H1 (cell line): ENCODE data around the gene MVD. TPM values are rescaled to one million over a fixed set of nuclear protein-coding genes. Genes with fewer than 3 reads are reported as not detected.

ENCODE experiments used
- CTCF ChIA-PET: fragments of 300-600 bp; sonication (Branson Sonifier 250); formaldehyde crosslinking; loops from one replicate; lab custom pipeline; 2021; ENCODE audit not compliant: partially characterized antibody; lab: Charles Lee
- POLR2A ChIA-PET: fragments of 300-600 bp; sonication (Branson Sonifier 250); formaldehyde crosslinking; loops from one replicate; lab custom pipeline; 2021; ENCODE audit warnings: inconsistent platforms; ENCODE audit not compliant: partially characterized antibody; lab: Charles Lee
- DNase-seq, 2 experiments: peaks; one replicate each; pipeline versions ENCODE4 v3.0.0 to v3.0.0-alpha.2; 2010 to 2022; ENCODE audit warnings: low spot score in 2 of 2, low read depth in 1 of 2, mixed read lengths in 1 of 2
- FAIRE-seq: peaks from 2 replicates; lab custom pipeline; 2011; peaks lifted over from hg19 to GRCh38; lab: Jason Lieb, UNC
- H2AFZ ChIP-seq: 2 replicates; pipeline ENCODE4 v1.8.1; 2012; ENCODE audit warnings: low read length, inconsistent platforms
- H2AK5ac ChIP-seq: 2 replicates; pipeline ENCODE4 v1.6.1; 2013; ENCODE audit warnings: low read depth, low read length
- H2BK120ac ChIP-seq: replicated peaks from 2 replicates; pipeline ENCODE3; 2013; ENCODE audit warnings: low read depth, low read length, inconsistent platforms
- H2BK12ac ChIP-seq: 2 replicates; pipeline ENCODE4 v1.6.1; 2013; ENCODE audit warnings: low read depth, low read length
- H2BK15ac ChIP-seq: 2 replicates; pipeline ENCODE4 v1.6.1; 2013; ENCODE audit warnings: low read length
- H2BK20ac ChIP-seq: 2 replicates; pipeline ENCODE4 v1.6.1; 2013; ENCODE audit warnings: low read length
- H2BK5ac ChIP-seq: 2 replicates; pipeline ENCODE4 v1.6.1; 2013; ENCODE audit warnings: low read depth, low read length
- H3K14ac ChIP-seq: 2 replicates; pipeline ENCODE4 v1.6.1; 2013; ENCODE audit warnings: inconsistent platforms; ENCODE audit not compliant: insufficient read length
- H3K18ac ChIP-seq: 2 replicates; pipeline ENCODE4 v1.6.1; 2013; ENCODE audit warnings: low read length; ENCODE audit errors: extremely low read depth
- H3K23ac ChIP-seq: 2 replicates; pipeline ENCODE4 v1.6.1; 2013; ENCODE audit warnings: inconsistent platforms; ENCODE audit not compliant: insufficient read length
- H3K23me2 ChIP-seq: 2 replicates; pipeline ENCODE4 v1.6.1; 2013; ENCODE audit warnings: low read depth, low read length
- H3K27ac ChIP-seq: 2 replicates; pipeline ENCODE4 v1.6.1; 2011; ENCODE audit warnings: low read depth, low read length, inconsistent platforms
- H3K27me3 ChIP-seq, 4 experiments: replicated peaks in 1 of 4; 1 replicate in 1 of 4; 2 replicates in 3 of 4; pipeline versions ENCODE4 v1.6.1 to v1.8.1; 2011 to 2013; ENCODE audit warnings: low read length in 3 of 4, mild to moderate bottlenecking in 3 of 4, inconsistent platforms in 2 of 4, mixed read lengths in 2 of 4, moderate library complexity in 1 of 4; ENCODE audit not compliant: control insufficient read depth in 3 of 4, insufficient read depth in 3 of 4; ENCODE audit errors: extremely low read depth in 1 of 4
- H3K36me3 ChIP-seq, 4 experiments: 2 replicates each; pipeline versions ENCODE4 v1.6.1 to v1.8.1; 2011 to 2013; ENCODE audit warnings: mild to moderate bottlenecking in 4 of 4, low read length in 3 of 4, moderate library complexity in 2 of 4, control low read depth in 1 of 4, inconsistent platforms in 1 of 4; ENCODE audit not compliant: insufficient read depth in 4 of 4, control insufficient read depth in 2 of 4
- H3K4ac ChIP-seq: replicated peaks from 2 replicates; pipeline ENCODE3; 2013; ENCODE audit warnings: low read length, low read depth, mixed read lengths, inconsistent platforms; ENCODE audit not compliant: insufficient read length
- H3K4me1 ChIP-seq, 4 experiments: replicated peaks in 1 of 4; 1 replicate in 1 of 4; 2 replicates in 3 of 4; pipeline versions ENCODE4 v1.6.1 to v1.8.1; 2011 to 2013; ENCODE audit warnings: low read length in 3 of 4, inconsistent platforms in 2 of 4, mixed read lengths in 1 of 4; ENCODE audit not compliant: insufficient read depth in 4 of 4, control insufficient read depth in 3 of 4
- H3K4me2 ChIP-seq, 2 experiments: 2 replicates each; pipeline versions ENCODE4 v1.6.1 to v1.8.1; 2011 to 2013; ENCODE audit warnings: low read depth in 2 of 2, low read length in 2 of 2, control low read depth in 1 of 2, inconsistent platforms in 1 of 2, mild to moderate bottlenecking in 1 of 2; ENCODE audit not compliant: insufficient read depth in 1 of 2
- H3K4me3 ChIP-seq, 4 experiments: fragments of 200-600, 300-600 bp in 1 of 4; sonication (generic), shearing (Covaris generic), sonication (Bioruptor Twin) in 1 of 4; 2 replicates each; pipeline versions ENCODE4 v1.5.1 to v1.8.1; 2011 to 2016; ENCODE audit warnings: low read length in 4 of 4, low read depth in 3 of 4, control low read depth in 2 of 4, inconsistent platforms in 2 of 4, mild to moderate bottlenecking in 2 of 4, mixed read lengths in 1 of 4, moderate library complexity in 1 of 4; ENCODE audit not compliant: insufficient read depth in 2 of 4; ENCODE audit errors: extremely low read depth in 1 of 4
- H3K56ac ChIP-seq: replicated peaks from 2 replicates; pipeline ENCODE3; 2013; ENCODE audit warnings: low read depth, mild to moderate bottlenecking, mixed read lengths, low read length, inconsistent platforms; ENCODE audit not compliant: insufficient read length
- H3K79me1 ChIP-seq: 2 replicates; pipeline ENCODE4 v1.6.1; 2013; ENCODE audit warnings: low read depth, low read length, control low read depth
- H3K79me2 ChIP-seq, 2 experiments: 2 replicates each; pipeline versions ENCODE4 v1.6.1 to v1.8.1; 2012 to 2013; ENCODE audit warnings: low read length in 2 of 2, mild to moderate bottlenecking in 2 of 2, inconsistent platforms in 1 of 2; ENCODE audit not compliant: insufficient read depth in 2 of 2, control insufficient read depth in 1 of 2
- H3K9ac ChIP-seq, 4 experiments: replicated peaks in 1 of 4; 1 replicate in 1 of 4; 2 replicates in 3 of 4; pipeline versions ENCODE4 v1.6.1 to v1.8.1; 2011 to 2013; ENCODE audit warnings: low read depth in 3 of 4, low read length in 3 of 4, control low read depth in 2 of 4, mild to moderate bottlenecking in 2 of 4, moderate library complexity in 2 of 4, inconsistent platforms in 1 of 4; ENCODE audit errors: extremely low read depth in 1 of 4
- H3K9me3 ChIP-seq, 2 experiments: 2 replicates each; pipeline versions ENCODE4 v1.6.1 to v1.8.1; 2012 to 2013; ENCODE audit warnings: mild to moderate bottlenecking in 2 of 2, moderate library complexity in 2 of 2, control low read depth in 1 of 2, inconsistent platforms in 1 of 2, low read depth in 1 of 2, low read length in 1 of 2, mixed read lengths in 1 of 2; ENCODE audit not compliant: insufficient read depth in 2 of 2
- H4K20me1 ChIP-seq, 2 experiments: replicated peaks in 1 of 2; 2 replicates each; pipeline versions ENCODE3 to v1.8.1; 2011 to 2013; ENCODE audit warnings: inconsistent platforms in 2 of 2, low read length in 2 of 2, mild to moderate bottlenecking in 1 of 2; ENCODE audit not compliant: insufficient read depth in 2 of 2, control insufficient read depth in 1 of 2
- H4K5ac ChIP-seq: 2 replicates; pipeline ENCODE4 v1.6.1; 2013; ENCODE audit warnings: low read length, low read depth, mixed read lengths, inconsistent platforms; ENCODE audit not compliant: insufficient read length
- H4K8ac ChIP-seq: 2 replicates; pipeline ENCODE4 v1.8.0; 2013; ENCODE audit warnings: mild to moderate bottlenecking, moderate library complexity, low read length, inconsistent platforms; ENCODE audit not compliant: insufficient read depth; ENCODE audit errors: extremely low read depth
- H4K91ac ChIP-seq: replicated peaks from 2 replicates; pipeline ENCODE3; 2013; ENCODE audit warnings: low read length, mixed read lengths, inconsistent platforms; ENCODE audit not compliant: insufficient read length
- BCL11A ChIP-seq, 2 experiments: IDR thresholded peaks; one replicate each; pipeline ENCODE4 v1.6.1; 2011; ENCODE audit warnings: low read depth in 2 of 2, low read length in 2 of 2, mild to moderate bottlenecking in 2 of 2
- CBX5 ChIP-seq: fragments of 300-800, 300-1000 bp; sonication (generic); IDR thresholded peaks from 2 replicates; pipeline ENCODE4 v1.7.1; 2016; ENCODE audit warnings: antibody characterized with exemption, low read length, low read depth
- CEBPB ChIP-seq: IDR thresholded peaks from 2 replicates; pipeline ENCODE4 v1.6.1; 2012; ENCODE audit warnings: low read depth, low read length
- CHD1 ChIP-seq: IDR thresholded peaks from 2 replicates; pipeline ENCODE4 v1.6.1; 2012; ENCODE audit warnings: low read depth, low read length, improper control_type of control experiment
- HDAC2 ChIP-seq, 2 experiments: fragments of 300-600 bp in 1 of 2; sonication (generic) in 1 of 2; IDR thresholded peaks; 2 replicates each; pipeline ENCODE4 v1.6.1; 2011 to 2012; ENCODE audit warnings: low read depth in 2 of 2, low read length in 2 of 2, mild to moderate bottlenecking in 2 of 2, moderate library complexity in 2 of 2, borderline replicate concordance in 1 of 2, inconsistent platforms in 1 of 2
- KDM5A ChIP-seq: fragments of 200-600 bp; IDR thresholded peaks from 2 replicates; pipeline ENCODE4 v1.7.1; 2012; ENCODE audit warnings: mild to moderate bottlenecking, low read length, inconsistent platforms, mixed read lengths
- POLR2A ChIP-seq, 2 experiments: IDR thresholded peaks; 1 replicate in 1 of 2; 2 replicates in 1 of 2; pipeline ENCODE4 v1.6.1; 2011; ENCODE audit warnings: low read depth in 2 of 2, low read length in 2 of 2, mild to moderate bottlenecking in 2 of 2; ENCODE audit errors: control extremely low read depth in 1 of 2
- POLR2AphosphoS5 ChIP-seq: IDR thresholded peaks from 2 replicates; pipeline ENCODE4 v1.6.1; 2011; ENCODE audit warnings: low read depth, low read length
- RAD21 ChIP-seq, 2 experiments: IDR thresholded peaks in 1 of 2; conservative IDR thresholded peaks in 1 of 2; 2 replicates each; pipeline ENCODE4 v1.6.1; 2011; ENCODE audit warnings: low read depth in 2 of 2, low read length in 2 of 2, improper control_type of control experiment in 1 of 2, inconsistent platforms in 1 of 2, mild to moderate bottlenecking in 1 of 2, moderate library complexity in 1 of 2
- RFX5 ChIP-seq: IDR thresholded peaks from 2 replicates; pipeline ENCODE4 v1.6.1; 2011; ENCODE audit warnings: low read depth, low read length, improper control_type of control experiment, borderline replicate concordance
- RXRA ChIP-seq: IDR thresholded peaks from 2 replicates; pipeline ENCODE4 v1.6.1; 2011; ENCODE audit warnings: low read depth, mild to moderate bottlenecking, low read length, moderate library complexity; ENCODE audit not compliant: insufficient read depth
- SUZ12 ChIP-seq: fragments of 200-600 bp; sonication (generic); IDR thresholded peaks from 2 replicates; pipeline ENCODE4 v1.6.1; 2012; ENCODE audit warnings: mild to moderate bottlenecking, inconsistent platforms, low read length, moderate library complexity, mixed read lengths
- TBP ChIP-seq: IDR thresholded peaks from 2 replicates; pipeline ENCODE4 v1.6.1; 2011; ENCODE audit warnings: low read depth, low read length, improper control_type of control experiment
- TEAD4 ChIP-seq: IDR thresholded peaks from 2 replicates; pipeline ENCODE4 v1.6.1; 2012; ENCODE audit warnings: low read depth, low read length, inconsistent platforms, mixed read lengths
- ZNF274 ChIP-seq: IDR thresholded peaks from 2 replicates; pipeline ENCODE4 v1.7.0; 2012; ENCODE audit warnings: low read length, borderline replicate concordance; ENCODE audit errors: extremely low read depth
- WGBS, 2 experiments: shearing (Covaris generic) in 1 of 2; methylation state at CpG; one replicate each; pipeline versions ENCODE4 v1.1.6 to v1.1.7; 2013 to 2015; ENCODE audit warnings: low lambda C conversion rate in 2 of 2, mixed read lengths in 2 of 2, inconsistent platforms in 1 of 2, low coverage in 1 of 2, missing lambda C conversion rate in 1 of 2; ENCODE audit not compliant: insufficient replicate concordance in 2 of 2, insufficient coverage in 1 of 2, insufficient read length in 1 of 2; ENCODE audit errors: extremely low coverage in 1 of 2, missing lambda C conversion rate in 1 of 2; 5-methylcytosine and 5-hydroxymethylcytosine counted together
- polyA plus RNA-seq, 7 experiments: library from polyadenylated mRNA; depleted of rRNA in 3 of 7; stranded (reverse) in 5 of 7; unstranded in 2 of 7; fragments of >200 nt in 5 of 7; fragments of 200-250 nt in 2 of 7; gene quantifications; 1 replicate in 5 of 7; 2 replicates in 1 of 7; 4 replicates in 1 of 7; pipeline versions ENCODE4 v1.2.1 to v1.2.3, GENCODE V29; 2011 to 2013; ENCODE audit warnings: missing spikeins in 2 of 7, mixed read lengths in 2 of 7
- total RNA-seq: library from RNA; stranded (reverse); fragmentation: NEBNext Ultra II Directional; extraction: Animal tissue kit (Norgen Biotek cat#: 25700); gene quantifications from 2 replicates; pipeline ENCODE4 v1.2.1, GENCODE V29; 2021

MVD gene
- total and polyA plus RNA-seq, 2 of the 8 experiments (the other 6 are each of a cell fraction or from before 2014, with no cell fraction given): 47.2 to 77.3 TPM

DNA sequence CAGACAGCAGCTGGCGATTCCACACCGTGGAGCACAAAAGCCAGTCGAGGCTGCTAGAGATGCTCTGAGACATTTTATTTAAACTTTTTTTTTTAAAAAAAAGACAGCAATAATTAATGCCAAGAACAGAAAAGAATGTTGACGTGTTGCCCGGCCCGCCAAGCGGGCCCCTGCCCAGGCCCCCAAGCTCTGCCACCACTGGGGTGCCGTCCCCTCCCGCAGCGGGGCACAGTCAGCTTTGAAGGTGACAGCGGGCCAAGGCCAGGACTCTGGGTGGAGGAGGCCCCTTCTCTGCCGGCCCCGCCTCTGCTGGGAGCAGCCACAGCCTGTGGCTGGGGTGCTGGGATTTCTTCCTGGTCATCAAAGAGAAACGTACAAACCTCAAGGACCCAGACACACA, 33.5 kb upstream of the MVD start:
- H3K23me2 ChIP-seq: no peaks in the 10 kb centered on the region
- H3K79me1 ChIP-seq: 0 out of 2 replicates have a peak, but pooled peaks cover 2% of the 10 kb centered on the region
- H2BK15ac ChIP-seq: no peak overlapping the region
- no peak overlapping the region for H2BK120ac ChIP-seq
- H2AK5ac ChIP-seq: no peak overlapping the region
- H3K18ac ChIP-seq: no peak overlapping the region
- peaks cover 0 to 15% (median 4%) of the 10 kb centered on the region in 4 experiments; a peak in 4 of 8 replicates for H3K36me3 ChIP-seq
- DNase-seq (no peak), FAIRE-seq (no peak)
- H3K56ac ChIP-seq: no peak overlapping the region
- no peak overlapping the region for H2BK5ac ChIP-seq
- H4K8ac ChIP-seq: no peak overlapping the region
- H2AFZ ChIP-seq: no peak overlapping the region
- H4K5ac ChIP-seq: no peak overlapping the region
- no peak overlapping the region for H3K14ac ChIP-seq
- no peak overlapping the region for H2BK12ac ChIP-seq
- whole genome bisulfite sequencing, 2 experiments: 93% methylated on average over 14 of the region's 14 CpGs; no CpG with 5 or more reads in 1 of the 2 experiments
- no peak overlapping the region for H3K23ac ChIP-seq
- H4K20me1 ChIP-seq: peaks cover 0 to 2% of the 10 kb centered on the region in 2 experiments
- POLR2A ChIA-PET: interaction anchor here (1.2 kb wide), 1 partner anchor 23 kb away, joined by 3 read pairs; no protein-coding TSS in a partner anchor
- H4K91ac ChIP-seq: no peak overlapping the region
- H3K9ac ChIP-seq: no peak overlapping the region
- no peaks in the 10 kb centered on the region for H3K27me3 ChIP-seq
- no peaks in the 10 kb centered on the region for H3K4me1 ChIP-seq
- no peak overlapping the region for H3K4me3 ChIP-seq
- H3K4me2 ChIP-seq: no peak overlapping the region
- no peak overlapping the region for H3K27ac ChIP-seq
- CTCF ChIA-PET: interaction anchor here (1.6 to 6.5 kb wide), 4 partner anchors 11 to 47 kb away, joined by 3 to 37 read pairs (median 5); no protein-coding TSS in a partner anchor
- H3K79me2 ChIP-seq: no peaks in the 10 kb centered on the region; a peak in 1 of 4 replicates
- H3K4ac ChIP-seq: no peak overlapping the region
- no peaks in the 10 kb centered on the region for H3K9me3 ChIP-seq
- no peak overlapping the region for H2BK20ac ChIP-seq
- TF ChIP-seq ZNF274 (no peak), CEBPB (no peak), RXRA (no peak), CBX5 (no peak), POLR2A (IDR thresholded peaks at IDR 0.05; ENCODE audit: control extremely low read depth in 1 of 2, low read depth in 2 of 2, low read length in 2 of 2) (no peak), RFX5 (no peak), KDM5A (no peak), RAD21 (IDR thresholded peaks at IDR 0.05 in 1 of 2, conservative IDR thresholded peaks at IDR 0.05 in 1 of 2; ENCODE audit: low read depth in 2 of 2, low read length in 2 of 2) (no peak), TEAD4 (no peak), POLR2AphosphoS5 (no peak), CHD1 (no peak), HDAC2 (IDR thresholded peaks at IDR 0.05; ENCODE audit: borderline replicate concordance in 1 of 2, low read depth in 2 of 2, low read length in 2 of 2) (no peak), SUZ12 (no peak), TBP (no peak), BCL11A (IDR thresholded peaks at IDR 0.05; ENCODE audit: low read depth in 2 of 2, low read length in 2 of 2) (no peak)
